SK-N-MC (cell line): ENCODE results near the gene SEMA5A.

Experiments
- DNase-seq: peaks from one replicate; pipeline ENCODE4 v3.0.0-alpha.2; 2011; ENCODE audit warnings: low read depth, low spot score
- H3K27ac ChIP-seq: fragments of 200-600 bp; sonication (generic); 2 replicates; pipeline ENCODE4 v1.5.1; 2016; ENCODE audit warnings: mixed run types
- H3K36me3 ChIP-seq: fragments of 200-600 bp; sonication (generic); 2 replicates; pipeline ENCODE4 v1.6.1; 2017; ENCODE audit warnings: antibody characterized with exemption, low read length, mixed read lengths; ENCODE audit not compliant: insufficient read depth
- H3K4me3 ChIP-seq: fragments of 200-600 bp; sonication (generic); 2 replicates; pipeline ENCODE4 v1.5.1; 2016
- H3K9ac ChIP-seq: fragments of 200-600 bp; sonication (generic); 2 replicates; pipeline ENCODE4 v1.8.0; 2017; ENCODE audit warnings: mixed run types, mixed read lengths; ENCODE audit not compliant: insufficient read length
- H3K9me3 ChIP-seq: fragments of 200-600 bp; sonication (generic); 2 replicates; pipeline ENCODE4 v1.6.1; 2017; ENCODE audit warnings: low read depth, mild to moderate bottlenecking, antibody characterized with exemption, low read length, moderate library complexity, mixed read lengths
- EZH2 ChIP-seq: fragments of 200-600 bp; sonication (generic); IDR thresholded peaks from one replicate; pipeline ENCODE4 v1.6.1; 2017; ENCODE audit warnings: antibody characterized with exemption
- FOXP2 ChIP-seq: optimal IDR thresholded peaks from 2 replicates; pipeline ENCODE3; 2011; ENCODE audit warnings: mild to moderate bottlenecking, moderate library complexity; ENCODE audit not compliant: insufficient read depth; ENCODE audit errors: extremely low read length, control extremely low read depth
- POLR2AphosphoS5 ChIP-seq: IDR thresholded peaks from 2 replicates; pipeline ENCODE4 v1.6.1; 2012; ENCODE audit warnings: mild to moderate bottlenecking, low read depth, low read length, borderline replicate concordance

The SEMA5A gene

DNA sequence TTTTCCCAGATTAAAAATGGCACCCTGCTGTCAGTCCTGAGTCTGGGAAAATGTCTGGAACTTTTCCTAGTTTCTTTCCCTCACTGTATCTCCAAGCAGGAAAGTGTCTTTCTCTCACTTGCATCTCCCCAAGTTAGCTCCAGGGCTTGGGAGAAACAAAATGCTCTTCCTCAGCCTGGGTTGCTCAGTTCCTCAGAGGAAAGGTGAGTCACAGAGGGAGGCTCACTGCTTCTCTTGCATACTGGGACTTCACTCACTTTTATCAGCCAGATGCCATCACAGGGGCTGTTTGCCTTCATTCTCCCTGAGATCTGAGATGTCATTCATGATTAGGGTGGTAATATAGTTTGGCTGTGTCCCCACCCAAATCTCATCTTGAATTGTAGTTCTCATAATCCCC is 519.9 kb downstream of the SEMA5A start:
- no peak overlapping the region for H3K27ac ChIP-seq
- no peak for DNase-seq

GRCh38 chr5:9020996-9021395 is 524.9 kb downstream of the SEMA5A start:
- H3K9me3 ChIP-seq = no peaks in the 10 kb centered on the region
- no peak overlapping the region for H3K4me3 ChIP-seq
- TF ChIP-seq EZH2 = no peak
- no peak for TF ChIP-seq FOXP2
- TF ChIP-seq POLR2AphosphoS5 = no peak
- no peak overlapping the region for H3K9ac ChIP-seq
- no peak overlapping the region for H3K27ac ChIP-seq
- no peaks in the 10 kb centered on the region for H3K36me3 ChIP-seq
- no peak for DNase-seq

More for the DNA sequence above, 519.9 kb downstream of the SEMA5A start:
- Histone ChIP-seq H3K9ac (no peak overlapping the region), H3K9me3 (no peaks in the 10 kb centered on the region), H3K4me3 (no peak overlapping the region), H3K36me3 (no peaks in the 10 kb centered on the region)
- TF ChIP-seq EZH2 (no peak), FOXP2 (no peak), POLR2AphosphoS5 (no peak)

GRCh38 chr5:9015937-9016270 is 530.0 kb downstream of the SEMA5A start:
- H3K27ac ChIP-seq = no peak overlapping the region
- no peak for TF ChIP-seq FOXP2
- TF ChIP-seq POLR2AphosphoS5 = no peak
- TF ChIP-seq EZH2 = no peak
- DNase-seq = no peak
- no peaks in the 10 kb centered on the region for H3K36me3 ChIP-seq
- no peak overlapping the region for H3K4me3 ChIP-seq
- H3K9ac ChIP-seq = no peak overlapping the region
- no peaks in the 10 kb centered on the region for H3K9me3 ChIP-seq

- no peak overlapping the region for H3K4me3 ChIP-seq
- no peak overlapping the region for H3K27ac ChIP-seq
Observed at GRCh38 chr5:9015260-9015936, 530.5 kb downstream of the SEMA5A start.

DNA sequence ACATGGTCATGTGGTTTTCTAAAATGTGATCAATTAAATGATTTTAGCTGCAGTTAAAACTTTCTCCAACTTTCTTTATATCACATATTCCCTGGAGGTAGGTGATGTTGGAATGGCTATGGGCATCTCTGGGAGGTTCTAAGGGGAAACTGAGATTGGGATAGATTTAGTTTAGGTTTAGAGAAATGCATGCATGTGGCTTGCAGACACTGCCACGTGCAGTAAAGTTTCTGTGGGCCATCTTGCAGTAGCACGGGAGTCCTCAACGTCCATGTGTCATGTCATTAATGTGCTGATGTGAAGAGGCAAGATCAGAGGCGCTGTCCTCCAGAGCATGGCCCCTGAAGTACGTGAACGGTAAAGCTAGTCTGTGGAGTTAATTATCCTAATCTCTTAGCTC is 532.7 kb downstream of the SEMA5A start:
- Histone ChIP-seq H3K36me3 (no peaks in the 10 kb centered on the region), H3K4me3 (no peak overlapping the region), H3K9ac (no peak overlapping the region), H3K27ac (no peak overlapping the region), H3K9me3 (no peaks in the 10 kb centered on the region)
- no peak for DNase-seq
- no peak for TF ChIP-seq POLR2AphosphoS5
- TF ChIP-seq FOXP2 = no peak
- TF ChIP-seq EZH2 = no peak

More at GRCh38 chr5:9015260-9015936, 530.5 kb downstream of the SEMA5A start:
- no peaks in the 10 kb centered on the region for H3K9me3 ChIP-seq
- no peak for DNase-seq
- no peaks in the 10 kb centered on the region for H3K36me3 ChIP-seq
- TF ChIP-seq EZH2 (no peak), POLR2AphosphoS5 (no peak), FOXP2 (no peak)
- no peak overlapping the region for H3K9ac ChIP-seq

DNA sequence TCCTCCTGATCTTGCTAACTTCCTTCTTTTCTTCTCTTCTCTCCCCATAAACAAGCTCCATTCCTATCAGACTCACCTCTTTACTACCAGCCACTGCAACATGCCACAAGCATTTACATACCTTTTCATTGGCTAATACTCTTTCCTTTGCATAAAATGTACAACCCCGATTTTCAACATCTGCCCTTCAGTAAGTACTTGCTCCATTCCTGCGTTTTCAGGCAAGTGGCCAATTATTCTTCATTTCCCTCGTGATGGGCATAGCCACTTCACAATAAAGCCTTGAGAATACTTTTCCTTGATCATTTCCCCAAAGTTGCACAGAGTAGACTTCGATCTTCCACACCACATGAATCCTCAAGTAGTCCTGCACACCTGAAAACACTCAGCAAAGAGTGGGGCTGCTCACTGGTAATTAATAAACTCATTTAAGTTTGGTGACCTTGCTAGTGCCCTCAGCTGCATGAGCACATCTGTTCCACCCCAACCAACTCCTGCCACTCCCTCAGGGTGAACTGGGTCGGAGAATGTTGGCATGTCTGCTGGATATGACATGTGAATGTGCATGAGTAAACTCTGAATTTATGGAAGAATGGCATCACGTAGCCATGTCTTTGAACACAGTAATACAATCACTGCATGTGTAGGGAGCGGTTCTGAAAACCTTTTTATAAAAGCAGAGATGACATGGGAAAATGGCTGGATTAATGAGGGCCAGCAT is 535.8 kb downstream of the SEMA5A start:
- Histone ChIP-seq H3K9ac (no peak overlapping the region), H3K9me3 (no peaks in the 10 kb centered on the region), H3K36me3 (no peaks in the 10 kb centered on the region), H3K4me3 (no peak overlapping the region), H3K27ac (no peak overlapping the region)
- no peak for DNase-seq
- no peak for TF ChIP-seq EZH2
- no peak for TF ChIP-seq FOXP2
- no peak for TF ChIP-seq POLR2AphosphoS5

- Histone ChIP-seq H3K9me3 (no peaks in the 10 kb centered on the region), H3K4me3 (no peak overlapping the region), H3K36me3 (no peaks in the 10 kb centered on the region), H3K27ac (no peak overlapping the region), H3K9ac (no peak overlapping the region)
- no peak for DNase-seq
- no peak for TF ChIP-seq EZH2
- no peak for TF ChIP-seq FOXP2
- no peak for TF ChIP-seq POLR2AphosphoS5
Observed at GRCh38 chr5:8997542-8998070, 548.3 kb downstream of the SEMA5A start.

- Histone ChIP-seq H3K36me3 (no peaks in the 10 kb centered on the region), H3K27ac (no peak overlapping the region), H3K4me3 (no peak overlapping the region), H3K9ac (no peak overlapping the region), H3K9me3 (no peaks in the 10 kb centered on the region)
- TF ChIP-seq FOXP2 = no peak
- no peak for TF ChIP-seq POLR2AphosphoS5
- TF ChIP-seq EZH2 = no peak
- no peak for DNase-seq
Observed at GRCh38 chr5:8993031-8993430, 552.8 kb downstream of the SEMA5A start.
